Adrenal gland (tissue), 12 donors: ENCODE data around the gene VPS50. TPM values are rescaled to one million over a fixed set of nuclear protein-coding genes. Genes with fewer than 3 reads are reported as not detected.

ENCODE experiments used
- DNase-seq, 7 donors: peaks; one replicate each; pipeline ENCODE4 v3.0.0-alpha.2; 2019 to 2020
- H3K27ac ChIP-seq, 5 donors: fragments of 200-600 bp; sonication (generic) in 4 of 5; 1 replicate in 3 of 5; 2 replicates in 2 of 5; pipeline versions ENCODE4 v1.5.1 to v1.8.0; 2016 to 2020; ENCODE audit warnings: mild to moderate bottlenecking in 1 of 5
- H3K27me3 ChIP-seq: fragments of 200-600 bp; 2 replicates; pipeline ENCODE4 v1.8.0; 2021
- H3K36me3 ChIP-seq, 2 donors: fragments of 200-600 bp; replicated peaks in 1 of 2; 1 replicate in 1 of 2; 2 replicates in 1 of 2; pipeline versions ENCODE4 v1.5.1 to v1.8.0; 2018 to 2022
- H3K4me1 ChIP-seq, 2 donors: fragments of 200-600 bp; replicated peaks in 1 of 2; 1 replicate in 1 of 2; 2 replicates in 1 of 2; pipeline versions ENCODE4 v1.5.1 to v1.8.0; 2018 to 2021
- H3K4me3 ChIP-seq, 4 donors: fragments of 200-600 bp; sonication (generic) in 3 of 4; one replicate each; pipeline ENCODE4 v1.5.1; 2016 to 2018
- H3K9me3 ChIP-seq, 3 donors: fragments of 200-600 bp; sonication (generic) in 1 of 3; replicated peaks in 1 of 3; 1 replicate in 2 of 3; 2 replicates in 1 of 3; pipeline versions ENCODE4 v1.5.1 to v1.8.0; 2016 to 2021
- CTCF ChIP-seq, 6 experiments: fragments of 450-650 bp in 4 of 6; fragments of 200-600 bp in 2 of 6; sonication (generic) in 1 of 6; IDR thresholded peaks; 1 replicate in 5 of 6; 2 replicates in 1 of 6; pipeline versions ENCODE4 v1.5.1 to v1.8.0; 2016 to 2021; ENCODE audit warnings: antibody characterized with exemption in 6 of 6, mild to moderate bottlenecking in 2 of 6, moderate library complexity in 1 of 6
- POLR2A ChIP-seq, 2 donors: fragments of 450-650 bp; IDR thresholded peaks; one replicate each; pipeline ENCODE4 v1.6.1; 2017; ENCODE audit warnings: antibody characterized with exemption in 2 of 2, mild to moderate bottlenecking in 2 of 2, moderate library complexity in 1 of 2
- WGBS, 4 donors: extraction: QIAGEN DNeasy Blood & Tissue Kit in 2 of 4; methylation state at CpG; one replicate each; pipeline versions ENCODE4 v1.1.5 to v1.1.7; 2013 to 2017; 5-methylcytosine and 5-hydroxymethylcytosine counted together
- intact Hi-C, 2 donors: fragments of 100-400 bp; cut with DNase I; formaldehyde crosslinking; loops; one replicate each; pipeline versions ENCODE4 v1.14.1 to v1.15.0; 2022 to 2023
- polyA plus RNA-seq, 3 donors: library from polyadenylated mRNA; stranded (reverse); fragments of 200-250 nt in 2 of 3; fragments of 350-450 nt in 1 of 3; fragmentation: Illumina TruSeq in 1 of 3; extraction: RNeasy Lipid Tissue Mini Kit (QIAGEN cat#74804) in 1 of 3; gene quantifications; one replicate each; pipeline ENCODE4 v1.2.3, GENCODE V29; 2013 to 2014
- total RNA-seq, 9 donors: library from RNA; depleted of rRNA in 4 of 9; stranded (reverse); fragments of >200 nt in 4 of 9; fragments of 120-200 nt in 1 of 9; fragmentation: NEBNext Ultra II Directional in 1 of 9; extraction: Animal tissue kit (Norgen Biotek cat#: 25700) in 1 of 9; gene quantifications; one replicate each; pipeline versions ENCODE4 v1.1.0 to v1.2.4, GENCODE V29; 2013 to 2023
- donor health status: healthy with polysubstance abuse.
- donor health status: Bipolar disorder and iron deficiency.
- donor health status: DM: yes; HTN: yes; CAD: no.
- donor health status: DM: no; HTN: no; CAD: no.
- donor health status: DM: no; HTN: no; CAD: no.
- donor health status: DM: yes; HTN: yes; CAD: no.

Gene VPS50
- total and polyA plus RNA-seq, 12 donors = 6.9 to 60.6 (median 24.0) TPM

GRCh38 chr7:93407239-93407638 lies 175.1 kb downstream of the VPS50 start:
- H3K27ac ChIP-seq = no peak overlapping the region
- H3K4me1 ChIP-seq = no peaks in the 10 kb centered on the region
- 54 to 76% (median 72%) methylated on average over 5 of the region's 5 CpGs for WGBS, 4 donors
- H3K9me3 ChIP-seq = peaks cover 0 to 9% (median 0%) of the 10 kb centered on the region in 3 donors
- intact Hi-C loops = no loop called here
- no peak overlapping the region for H3K4me3 ChIP-seq
- no peaks in the 10 kb centered on the region for H3K36me3 ChIP-seq
- peak in 2 of 7 donors; percentile 6 to 16 for DNase-seq
- H3K27me3 ChIP-seq = peaks cover 4% of the 10 kb centered on the region
- TF ChIP-seq CTCF (IDR thresholded peaks at IDR 0.05) = no peak
- no peak for TF ChIP-seq POLR2A (IDR thresholded peaks at IDR 0.05)

- Histone ChIP-seq H3K36me3 (no peaks in the 10 kb centered on the region), H3K4me1 (no peaks in the 10 kb centered on the region), H3K4me3 (no peak overlapping the region), H3K27ac (no peak overlapping the region), H3K9me3 (peaks cover 0 to 9% (median 0%) of the 10 kb centered on the region in 3 donors), H3K27me3 (peaks cover 4% of the 10 kb centered on the region)
- TF ChIP-seq CTCF (IDR thresholded peaks at IDR 0.05) (no peak), POLR2A (IDR thresholded peaks at IDR 0.05) (no peak)
- no peak for DNase-seq
- intact Hi-C loops = no loop called here
- 62 to 68% (median 64%) methylated on average over 3 of the region's 3 CpGs for WGBS, 4 donors
Observed at GRCh38 chr7:93409324-93409723, 177.2 kb downstream of the VPS50 start.

Other genes starting within 250 kb of the VPS50 start
- gene SAMD9, start 114.4 kb upstream of the VPS50 start, total RNA-seq = 10 to 100 TPM in 5 of 9 donors, 1 to 10 TPM in 4; 3.1 to 24.3 (median 10.3) TPM
- gene SAMD9, start 114.4 kb upstream of the VPS50 start, polyA plus RNA-seq = 10 to 100 TPM in 1 of 3 donors, 1 to 10 TPM in 2; 1.7 to 11.8 (median 2.9) TPM
- gene SAMD9L, start 84.0 kb upstream of the VPS50 start, total RNA-seq = 10 to 100 TPM in 5 of 9 donors, 1 to 10 TPM in 4; 4.5 to 28.0 (median 10.6) TPM
- gene SAMD9L, start 84.0 kb upstream of the VPS50 start, polyA plus RNA-seq = 10 to 100 TPM in 1 of 3 donors, 1 to 10 TPM in 2; 4.9 to 12.6 (median 9.3) TPM
- under 1 TPM in 4 of 9 donors, not detected in 5; 0.22 to 0.39 (median 0.26) TPM for gene HEPACAM2, start 5.9 kb upstream of the VPS50 start, total RNA-seq
- gene HEPACAM2, start 5.9 kb upstream of the VPS50 start, polyA plus RNA-seq = under 1 TPM in 2 of 3 donors, not detected in 1; 0.03 to 0.16 TPM